ENCODE measurements around the gene VCPKMT.

VCPKMT gene

DNA sequence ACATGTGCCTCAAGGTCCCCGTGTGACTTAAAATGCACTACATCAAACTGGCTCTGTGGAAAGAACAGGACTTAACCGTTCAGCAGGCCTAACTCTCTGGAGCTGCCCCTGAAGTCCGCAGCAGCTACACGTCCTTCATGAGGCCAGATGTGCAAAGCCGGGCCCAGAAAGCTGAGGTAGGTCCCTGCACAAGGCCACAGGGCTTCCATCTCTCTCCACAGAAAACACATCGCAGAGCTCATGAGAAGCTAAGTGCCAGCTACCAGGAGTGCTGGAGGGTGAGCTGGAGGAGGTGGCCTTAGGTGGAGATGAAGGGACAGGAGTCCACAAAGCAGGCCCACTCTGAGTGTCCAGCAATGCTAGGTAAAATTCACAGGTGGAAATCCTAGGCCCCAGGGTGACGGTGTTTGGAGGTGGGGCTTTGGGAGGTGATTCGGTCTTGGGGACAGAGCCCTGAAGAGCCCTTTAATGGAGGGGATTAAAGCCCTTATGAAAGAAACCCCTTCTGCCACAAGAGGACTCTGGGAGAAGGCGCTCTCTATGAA is 52.4 kb downstream of the VCPKMT start:
- DNase-seq, result no peak

- no peak for DNase-seq
These were observed 53.8 kb downstream of the VCPKMT start for GRCh38 chr14:50062438-50063085.

- peak; percentile 12 for DNase-seq
These were observed 54.5 kb downstream of the VCPKMT start for GRCh38 chr14:50061664-50062437.

DNA sequence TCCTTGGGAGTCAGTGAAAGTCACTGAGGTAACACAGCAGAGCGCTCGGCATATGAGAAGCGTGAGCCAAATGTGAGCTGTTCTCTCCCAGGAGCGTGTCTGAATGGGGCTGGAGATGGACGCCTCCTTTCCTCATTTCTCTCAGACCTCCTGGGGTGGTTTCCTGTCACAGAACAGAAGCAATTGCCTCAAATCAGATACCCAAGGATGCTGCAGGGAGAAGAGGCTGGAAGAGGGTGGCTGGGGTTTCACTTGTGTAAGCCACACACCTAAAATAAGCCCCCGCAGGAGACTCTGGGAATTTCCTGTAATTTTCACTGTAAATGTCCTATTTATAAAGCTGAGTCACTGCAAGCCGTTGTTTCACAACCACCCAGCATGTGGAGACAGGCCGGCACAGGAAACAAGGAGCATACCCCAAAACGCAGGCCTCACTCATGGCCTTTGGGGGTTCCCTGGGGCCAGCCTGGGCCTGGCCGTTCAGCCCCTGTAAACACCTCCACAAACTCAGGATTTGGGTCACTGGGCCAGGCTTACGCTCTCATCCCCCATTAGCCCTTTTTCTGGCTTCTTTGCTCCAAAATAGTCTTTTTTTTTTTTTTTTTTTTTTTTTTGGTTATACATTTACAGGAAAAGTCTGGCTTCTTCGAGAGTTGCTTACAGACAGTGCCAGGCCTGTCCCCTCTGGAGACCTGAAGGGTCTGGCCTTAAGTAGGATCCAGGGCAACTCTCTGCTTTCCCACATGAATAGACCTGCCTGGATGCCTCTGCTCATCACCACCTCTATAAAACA is 55.3 kb downstream of the VCPKMT start:
- DNase-seq, result peak; percentile 15

GRCh38 chr14:50059763-50060616 is 56.4 kb downstream of the VCPKMT start:
- DNase-seq, result no peak
